Hepatocyte (in vitro differentiated cells): Measurements from ENCODE around the gene ZIC1.

Experiments
- CTCF ChIP-seq: fragments of 200-600 bp; sonication (generic); IDR thresholded peaks from 2 replicates; pipeline ENCODE4 v1.5.1; 2016; ENCODE audit warnings: antibody characterized with exemption, mild to moderate bottlenecking; ENCODE audit not compliant: poor library complexity
- EZH2 ChIP-seq: fragments of 200-600 bp; sonication (generic); IDR thresholded peaks from 2 replicates; pipeline ENCODE4 v1.6.1; 2016; ENCODE audit warnings: antibody characterized with exemption, mild to moderate bottlenecking, borderline replicate concordance

DNA sequence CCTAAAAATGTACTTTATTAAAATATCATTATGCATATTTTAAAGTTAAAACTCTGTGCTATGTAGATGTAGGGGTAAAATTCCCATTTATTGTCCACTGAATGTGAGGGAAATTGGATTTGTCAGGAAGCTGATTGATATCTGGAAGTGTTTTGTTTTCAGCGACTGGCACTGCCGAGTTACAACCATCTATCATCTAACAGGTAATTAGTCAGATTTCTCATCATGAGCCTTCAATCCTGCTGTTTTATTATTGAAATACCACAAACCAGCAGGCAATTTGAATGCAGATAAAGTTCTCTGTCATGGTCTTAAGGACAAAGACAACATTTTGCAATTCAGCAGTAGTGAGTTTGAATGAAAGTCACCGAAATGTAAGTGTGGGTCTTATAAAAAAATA is 40.5 kb downstream of the ZIC1 start:
- TF ChIP-seq EZH2 (no peak), CTCF (no peak)
